Calu3 (cell line): ENCODE data around the gene FOXI1. TPM values are rescaled to one million over a fixed set of nuclear protein-coding genes. Genes with fewer than 3 reads are reported as not detected.

ENCODE experiments used
- BruUV-seq: library from RNA; stranded (reverse); fragments of 400-500 nt; replicated peaks from 2 replicates; lab custom pipeline; 2021; lab: Mats Ljungman, UMichigan
- CTCF ChIA-PET: fragments of 300-600 bp; sonication (Branson Sonifier 250); formaldehyde crosslinking; loops from one replicate; lab custom pipeline; 2022; ENCODE audit warnings: antibody characterized with exemption; lab: Charles Lee
- DNase-seq: peaks from one replicate; pipeline ENCODE4 v3.0.0; 2022
- H3K27ac Mint-ChIP-seq: one replicate; pipeline ENCODE4 v1.8.0; 2022; ENCODE audit warnings: mixed read lengths; ENCODE audit not compliant: unreplicated experiment
- H3K27me3 Mint-ChIP-seq: one replicate; pipeline ENCODE4 v1.8.0; 2022; ENCODE audit warnings: mixed read lengths; ENCODE audit not compliant: unreplicated experiment
- H3K36me3 Mint-ChIP-seq: one replicate; pipeline ENCODE4 v1.8.0; 2022; ENCODE audit warnings: mild to moderate bottlenecking, moderate library complexity, mixed read lengths; ENCODE audit not compliant: insufficient read depth, unreplicated experiment
- H3K4me1 Mint-ChIP-seq: one replicate; pipeline ENCODE4 v1.8.0; 2022; ENCODE audit warnings: mild to moderate bottlenecking, low read depth, mixed read lengths; ENCODE audit not compliant: unreplicated experiment
- H3K4me3 Mint-ChIP-seq: one replicate; pipeline ENCODE4 v1.8.0; 2022; ENCODE audit warnings: mild to moderate bottlenecking, low read depth, moderate library complexity, mixed read lengths; ENCODE audit not compliant: unreplicated experiment
- H3K9me3 Mint-ChIP-seq: one replicate; pipeline ENCODE4 v1.8.0; 2022; ENCODE audit warnings: low read depth, mixed read lengths; ENCODE audit not compliant: unreplicated experiment
- CTCF ChIP-seq: fragments of 200-600 bp; IDR thresholded peaks from one replicate; pipeline ENCODE4 v1.8.0; 2022; ENCODE audit warnings: antibody characterized with exemption; ENCODE audit not compliant: unreplicated experiment
- intact Hi-C: fragments of 100-400 bp; cut with micrococcal nuclease; formaldehyde crosslinking; loops from one replicate; pipeline ENCODE4 v1.10.0; 2022; ENCODE audit not compliant: unreplicated experiment
- total RNA-seq: library from RNA; stranded (reverse); gene quantifications from 2 replicates; pipeline ENCODE4 v1.2.3, GENCODE V29; 2022

FOXI1 gene
- total RNA-seq, 1 experiment from 2014 or later: not detected

GRCh38 chr5:170115925-170116324 is 10.2 kb downstream of the FOXI1 start:
- no peak for TF ChIP-seq CTCF
- peaks cover 3% of the 10 kb centered on the region for H3K9me3 Mint-ChIP-seq
- no peak overlapping the region for H3K4me3 Mint-ChIP-seq
- no peak for DNase-seq
- no peak overlapping the region for H3K27ac Mint-ChIP-seq
- no peaks in the 10 kb centered on the region for H3K4me1 Mint-ChIP-seq
- H3K27me3 Mint-ChIP-seq: peaks cover 17% of the 10 kb centered on the region
- no TSS peak for BruUV-seq
- intact Hi-C loops: no loop called here
- H3K36me3 Mint-ChIP-seq: no peaks in the 10 kb centered on the region
- CTCF ChIA-PET: no interaction called here

GRCh38 chr5:170117736-170118135 is 12.0 kb downstream of the FOXI1 start:
- Mint-ChIP-seq H3K4me3 (no peak overlapping the region), H3K27ac (no peak overlapping the region), H3K36me3 (no peaks in the 10 kb centered on the region), H3K9me3 (peaks cover 3% of the 10 kb centered on the region), H3K27me3 (peaks cover 23% of the 10 kb centered on the region), H3K4me1 (no peaks in the 10 kb centered on the region)
- DNase-seq: no peak
- intact Hi-C loops: no loop called here
- CTCF ChIA-PET: interaction anchor here (0.5 kb wide), 1 partner anchor 48 kb away, joined by 4 read pairs; no protein-coding TSS in a partner anchor
- TF ChIP-seq CTCF: no peak
- no TSS peak for BruUV-seq

GRCh38 chr5:170120576-170120975 is 14.9 kb downstream of the FOXI1 start:
- Mint-ChIP-seq H3K27me3 (peaks cover 25% of the 10 kb centered on the region), H3K9me3 (peaks cover 3% of the 10 kb centered on the region), H3K27ac (no peak overlapping the region), H3K4me3 (no peak overlapping the region), H3K4me1 (no peaks in the 10 kb centered on the region), H3K36me3 (no peaks in the 10 kb centered on the region)
- DNase-seq: no peak
- intact Hi-C loops: no loop called here
- no peak for TF ChIP-seq CTCF
- CTCF ChIA-PET: interaction anchor here (1.0 kb wide), 1 partner anchor 16 kb away, joined by 4 read pairs; no protein-coding TSS in a partner anchor
- BruUV-seq: no TSS peak

GRCh38 chr5:170121321-170121720 is 15.6 kb downstream of the FOXI1 start:
- DNase-seq: no peak
- intact Hi-C loops: no loop called here
- BruUV-seq: no TSS peak
- Mint-ChIP-seq H3K9me3 (peaks cover 7% of the 10 kb centered on the region), H3K4me3 (no peak overlapping the region), H3K27me3 (peaks cover 25% of the 10 kb centered on the region), H3K36me3 (no peaks in the 10 kb centered on the region), H3K4me1 (no peaks in the 10 kb centered on the region), H3K27ac (no peak overlapping the region)
- TF ChIP-seq CTCF: no peak
- CTCF ChIA-PET: no interaction called here
